Occipital lobe (tissue), 2 donors: ENCODE data around the gene CPNE5. TPM values are rescaled to one million over a fixed set of nuclear protein-coding genes. Genes with fewer than 3 reads are reported as not detected.
"Not testable (repeated sequence)": the region's sequence is repeated elsewhere in the genome, so short reads cannot be mapped to it uniquely, and the experiment has no call there.

ENCODE experiments used
- DNase-seq: peaks from one replicate; lab custom pipeline; 2025; lab: John Stamatoyannopoulos, UW
- total RNA-seq: library from RNA; depleted of rRNA; stranded (reverse); fragments of >200 nt; gene quantifications from one replicate; pipeline ENCODE4 v1.2.3, GENCODE V29; 2014

Gene CPNE5
- total RNA-seq, 1 donor from 2014 or later: 4.8 TPM

DNA sequence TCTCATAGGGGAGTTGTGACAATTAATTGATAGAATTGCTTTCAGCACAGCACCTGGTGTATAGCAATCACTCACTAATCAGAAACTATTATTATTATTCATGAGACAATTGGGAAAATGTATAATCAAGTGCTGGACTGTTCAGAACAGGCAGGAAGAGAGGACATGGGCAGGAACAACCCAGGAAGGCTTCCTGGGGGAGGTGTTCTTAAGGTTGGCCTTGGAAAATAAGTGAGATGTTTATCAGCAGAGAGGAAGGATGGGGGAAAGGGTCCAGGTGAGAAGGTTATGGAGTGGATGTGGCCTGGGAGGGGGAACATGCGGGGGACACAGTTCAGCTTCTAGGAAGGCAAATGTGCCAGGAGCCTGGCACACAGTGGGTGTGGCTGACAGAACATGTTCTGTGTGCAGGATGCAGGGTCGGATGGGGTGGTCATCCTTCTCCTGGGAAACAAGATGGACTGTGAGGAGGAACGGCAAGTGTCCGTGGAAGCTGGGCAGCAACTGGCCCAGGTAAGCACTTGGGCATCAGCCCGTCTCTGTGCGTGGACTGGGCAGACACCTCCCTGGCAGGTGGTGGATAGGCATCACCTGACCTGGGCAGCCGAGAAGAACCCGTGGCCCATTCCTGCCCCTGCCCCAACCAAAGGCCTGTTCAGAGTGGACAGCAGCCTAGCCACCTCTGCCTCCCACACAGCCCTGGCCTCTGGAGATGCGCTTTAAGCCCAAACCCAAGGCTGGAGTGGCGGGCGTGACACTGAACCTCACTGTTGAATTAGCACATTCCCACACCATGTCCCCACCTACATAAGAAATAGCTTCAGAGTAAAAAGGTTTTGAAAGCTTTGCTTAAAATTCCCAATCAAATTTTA lies 110.7 kb downstream of the CPNE5 start:
- DNase-seq: no peak

DNA sequence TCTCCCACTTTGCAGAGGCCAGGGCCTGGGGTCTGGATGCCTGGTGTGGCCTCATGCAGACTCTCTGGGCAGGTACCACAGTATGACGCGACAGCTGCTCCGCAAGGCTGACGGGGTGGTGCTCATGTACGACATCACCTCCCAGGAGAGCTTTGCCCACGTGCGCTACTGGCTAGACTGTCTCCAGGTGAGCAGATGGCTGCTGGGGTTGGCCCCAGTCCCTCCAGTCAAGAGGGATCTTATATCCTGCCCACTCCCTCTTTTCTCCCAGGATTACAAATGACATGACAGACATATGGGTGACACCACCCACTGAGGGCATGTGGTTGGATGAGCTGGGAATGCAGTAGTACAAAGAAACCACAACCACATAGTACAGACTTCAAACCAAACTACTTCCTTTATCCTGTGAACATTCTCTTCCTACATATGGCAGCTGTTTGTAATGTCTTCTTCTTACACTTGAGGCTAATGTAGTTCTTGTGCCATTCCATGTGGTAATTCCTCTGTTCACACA lies 111.7 kb downstream of the CPNE5 start:
- no peak for DNase-seq

DNA sequence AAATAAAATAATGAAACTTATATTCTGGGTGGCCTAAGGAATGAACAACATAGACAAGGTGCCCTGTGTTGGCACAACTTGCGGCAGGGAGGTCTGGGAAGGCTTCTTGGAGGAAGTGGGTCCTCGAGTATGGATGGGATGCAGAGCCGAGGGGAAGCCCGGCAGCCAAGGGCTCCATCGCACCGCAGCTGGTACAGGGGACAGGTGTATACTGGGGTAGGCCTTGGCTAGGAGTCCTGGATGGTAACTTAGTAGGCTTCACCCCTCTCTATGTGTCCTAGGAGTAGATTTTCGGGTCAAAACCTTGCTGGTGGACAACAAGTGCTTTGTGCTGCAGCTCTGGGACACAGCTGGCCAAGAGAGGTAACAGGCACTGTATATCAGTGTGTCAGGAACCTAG lies 113.7 kb downstream of the CPNE5 start:
- no peak for DNase-seq

DNA sequence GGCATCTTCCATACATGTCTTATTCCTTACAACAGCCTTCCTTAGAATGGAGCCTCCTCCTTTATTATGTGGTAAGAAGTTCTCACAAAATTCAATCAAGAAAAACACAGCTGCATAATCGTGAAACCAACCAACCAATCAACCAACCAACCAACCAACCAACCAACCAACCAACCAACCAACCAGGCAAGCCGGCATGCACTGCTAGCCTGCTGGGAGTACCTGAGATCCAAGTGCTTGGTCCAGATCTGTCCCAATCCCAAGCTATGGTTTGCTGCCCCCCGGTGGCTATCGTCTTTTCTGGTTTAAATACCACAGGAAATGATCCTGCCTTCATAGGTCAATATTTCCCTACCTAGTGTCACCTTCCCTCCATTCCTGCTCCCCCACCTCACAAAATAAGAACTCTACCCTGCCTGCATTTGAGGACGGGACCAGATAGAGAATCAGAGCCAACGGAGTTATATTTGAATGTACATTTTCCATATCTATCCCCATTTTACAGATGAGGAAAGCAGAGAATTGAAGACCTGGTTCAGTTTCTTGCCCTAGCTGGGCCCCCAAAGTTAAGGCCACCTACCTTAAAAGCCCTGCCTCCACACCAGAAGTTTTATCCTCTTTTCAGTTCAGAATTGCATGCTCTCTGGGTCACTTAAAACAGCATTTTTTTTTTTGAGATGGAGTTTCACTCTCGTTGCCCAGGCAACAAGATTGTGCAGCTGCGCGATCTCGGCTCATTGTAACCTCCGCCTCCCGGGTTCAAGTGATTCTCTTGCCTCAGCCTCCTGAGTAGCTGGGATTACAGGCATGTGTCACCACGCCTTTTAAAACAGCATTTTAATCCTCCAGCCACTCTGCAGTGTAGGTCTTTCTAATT lies 114.5 kb downstream of the CPNE5 start:
- DNase-seq: peak; percentile 11

DNA sequence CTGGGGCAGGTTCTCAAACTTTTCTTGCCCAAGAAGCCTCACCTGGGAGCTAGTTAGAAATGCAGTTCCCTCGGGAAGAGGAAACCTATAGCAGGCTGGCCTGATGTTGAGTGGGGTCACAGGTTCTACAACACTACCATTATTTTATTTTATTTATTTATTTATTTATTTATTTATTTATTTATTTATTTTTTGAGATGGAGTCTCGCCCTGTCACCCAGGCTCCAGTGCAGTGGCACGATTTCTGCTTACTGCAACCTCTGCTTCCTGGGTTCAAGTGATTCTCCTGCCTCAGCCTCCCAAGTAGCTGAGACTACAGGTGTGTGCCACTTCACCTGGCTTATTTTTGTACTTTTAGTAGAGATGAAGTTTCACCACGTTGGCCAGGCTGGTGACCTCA lies 115.3 kb downstream of the CPNE5 start:
- DNase-seq: not testable (repeated sequence)

DNA sequence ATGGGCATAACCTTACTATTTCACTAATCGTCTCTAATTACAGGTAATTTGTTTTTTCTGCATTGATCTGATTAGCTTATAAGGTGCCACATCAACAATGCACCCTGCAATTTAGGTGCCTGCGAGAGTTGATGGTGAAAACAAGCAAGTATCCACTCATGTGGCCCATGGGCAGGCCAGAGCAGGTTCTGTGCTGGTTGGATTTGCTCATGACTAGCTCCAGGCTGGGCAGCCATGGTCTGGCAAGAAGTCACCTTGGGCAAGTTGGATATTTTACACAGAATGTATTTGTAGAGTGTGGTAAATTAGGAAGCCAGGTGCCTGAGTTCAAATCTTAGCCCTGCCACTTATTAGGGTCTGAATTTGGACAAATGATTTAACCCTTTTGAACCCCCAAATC lies 116.4 kb downstream of the CPNE5 start:
- DNase-seq: no peak

DNA sequence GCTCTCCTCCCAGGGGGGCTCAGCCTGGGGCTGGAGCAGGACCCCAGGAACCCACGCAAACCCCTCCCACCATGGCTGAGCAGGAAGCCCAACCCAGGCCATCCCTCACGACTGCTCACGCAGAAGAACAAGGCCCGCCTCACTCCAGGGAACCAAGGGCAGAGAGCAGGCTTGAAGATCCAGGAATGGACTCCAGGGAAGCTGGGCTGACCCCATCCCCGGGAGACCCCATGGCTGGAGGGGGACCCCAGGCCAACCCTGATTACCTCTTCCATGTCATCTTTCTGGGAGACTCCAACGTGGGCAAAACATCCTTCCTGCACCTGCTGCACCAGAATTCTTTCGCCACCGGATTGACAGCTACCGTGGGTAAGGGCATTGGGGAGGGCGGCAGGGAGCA lies 116.9 kb downstream of the CPNE5 start:
- DNase-seq: no peak

DNA sequence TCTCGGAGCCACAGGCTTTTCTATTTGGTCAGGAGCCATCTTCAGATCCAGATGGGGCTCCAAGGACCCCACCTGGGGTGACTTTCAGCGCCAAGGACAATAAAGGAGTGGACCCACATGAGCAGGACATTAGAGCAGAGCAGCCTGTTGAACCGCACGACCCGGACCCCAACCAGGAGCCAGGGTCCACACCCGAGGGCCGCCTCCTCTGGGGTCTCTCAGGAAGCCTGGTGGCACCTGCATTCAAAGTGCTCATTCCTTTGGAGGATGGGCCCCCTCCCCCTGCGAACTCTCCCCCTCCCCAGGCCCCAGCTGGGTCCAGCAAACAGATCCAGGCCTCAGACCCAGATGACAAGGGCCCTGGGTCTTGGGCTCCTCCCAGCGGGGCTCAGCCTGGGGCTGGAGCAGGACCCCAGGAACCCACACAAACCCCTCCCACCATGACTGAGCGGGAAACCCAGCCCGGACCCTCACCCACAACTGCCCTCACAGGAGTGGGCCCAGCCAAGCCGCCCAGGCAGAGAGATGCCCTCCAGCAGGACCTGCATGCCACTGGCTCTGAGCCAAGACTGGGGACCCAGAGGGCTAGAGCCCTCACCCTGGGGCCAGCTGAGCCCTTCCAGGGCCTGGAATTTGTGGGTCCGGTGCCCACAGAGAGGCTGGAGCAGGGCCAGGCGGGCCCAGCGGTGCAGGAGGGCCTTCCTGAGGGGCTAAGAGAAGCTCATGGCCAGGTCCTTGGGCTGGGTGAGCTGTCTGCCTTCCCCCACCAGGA lies 117.7 kb downstream of the CPNE5 start:
- DNase-seq: no peak

DNA sequence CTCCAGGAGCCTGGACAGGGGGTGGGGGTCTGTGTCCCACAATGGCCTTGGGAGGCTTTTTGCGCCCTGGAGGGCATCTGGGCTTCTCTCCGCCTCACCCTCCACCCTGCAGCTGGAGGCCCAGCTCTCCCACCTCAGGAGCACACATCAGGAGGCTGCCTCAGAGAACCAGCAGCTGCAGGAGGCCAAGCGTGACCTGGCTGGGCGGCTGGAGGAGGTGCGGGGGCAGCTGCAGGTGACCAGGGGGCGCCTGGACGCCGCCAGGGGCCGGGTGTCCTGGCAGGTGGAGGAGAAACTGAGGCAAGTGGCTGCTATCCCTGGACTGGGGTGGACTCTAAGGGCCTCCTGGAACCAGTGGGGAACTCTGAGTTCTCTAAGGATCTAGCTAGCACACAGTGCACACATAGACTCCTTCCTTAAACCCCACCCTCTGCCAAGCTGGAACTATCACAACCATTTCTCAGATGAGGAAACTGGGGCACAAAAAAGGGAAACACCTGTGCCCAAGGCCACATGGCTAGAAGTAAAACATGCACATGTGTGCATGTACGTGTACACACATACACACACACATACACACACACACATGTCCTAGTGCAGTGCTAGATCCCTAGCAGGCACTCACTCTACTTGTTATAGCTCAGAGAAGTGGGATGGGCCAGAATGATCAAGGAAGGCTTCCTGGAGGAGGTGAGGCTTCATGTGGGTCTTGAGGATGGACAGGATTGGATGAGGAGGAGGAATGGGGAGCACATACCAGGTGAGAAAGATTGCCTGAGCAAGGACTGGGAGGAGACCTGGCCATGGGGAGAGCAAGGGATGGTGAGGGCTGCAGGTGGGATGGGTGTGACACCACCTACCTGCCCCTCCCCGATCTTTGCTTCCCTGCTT lies 118.7 kb downstream of the CPNE5 start:
- DNase-seq: no peak

DNA sequence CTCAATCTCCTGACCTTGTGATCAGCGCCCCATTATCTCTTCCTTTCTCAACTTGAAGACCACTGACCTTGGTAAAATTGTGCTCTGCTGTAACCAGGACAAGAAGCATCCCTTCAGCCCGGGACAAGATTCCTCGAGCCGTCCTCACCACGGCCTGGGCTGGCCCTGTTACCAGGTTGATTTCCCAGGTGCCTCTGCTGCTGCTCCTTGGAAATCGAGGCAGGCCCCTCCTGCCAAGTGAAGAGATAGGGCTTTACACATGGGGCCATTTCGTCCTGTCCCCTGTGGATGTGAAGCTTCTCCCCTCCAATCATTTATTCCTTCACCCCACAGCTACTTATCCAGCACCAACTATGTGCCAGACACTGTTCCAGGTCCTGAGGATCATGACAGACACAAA lies 120.1 kb downstream of the CPNE5 start:
- no peak for DNase-seq

DNA sequence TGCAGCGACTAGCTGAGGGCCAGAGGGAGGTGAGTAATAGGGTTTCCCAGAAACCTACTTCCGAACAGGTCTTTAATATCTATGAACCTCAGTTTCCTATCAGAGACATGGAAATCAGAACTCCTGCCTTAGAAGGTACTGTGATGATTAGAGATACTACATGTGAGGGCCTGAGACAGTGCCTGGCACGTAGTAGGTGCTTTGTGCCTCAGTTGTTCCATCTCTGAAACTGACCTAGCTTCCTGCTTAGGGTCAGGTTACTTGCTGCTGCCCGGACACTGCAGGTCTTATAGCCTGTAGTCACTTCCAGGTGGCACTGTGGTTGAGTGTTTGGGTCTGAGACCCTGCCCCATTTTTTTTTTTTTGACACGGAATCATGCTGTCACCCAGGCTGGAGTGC lies 120.7 kb downstream of the CPNE5 start:
- no peak for DNase-seq

DNA sequence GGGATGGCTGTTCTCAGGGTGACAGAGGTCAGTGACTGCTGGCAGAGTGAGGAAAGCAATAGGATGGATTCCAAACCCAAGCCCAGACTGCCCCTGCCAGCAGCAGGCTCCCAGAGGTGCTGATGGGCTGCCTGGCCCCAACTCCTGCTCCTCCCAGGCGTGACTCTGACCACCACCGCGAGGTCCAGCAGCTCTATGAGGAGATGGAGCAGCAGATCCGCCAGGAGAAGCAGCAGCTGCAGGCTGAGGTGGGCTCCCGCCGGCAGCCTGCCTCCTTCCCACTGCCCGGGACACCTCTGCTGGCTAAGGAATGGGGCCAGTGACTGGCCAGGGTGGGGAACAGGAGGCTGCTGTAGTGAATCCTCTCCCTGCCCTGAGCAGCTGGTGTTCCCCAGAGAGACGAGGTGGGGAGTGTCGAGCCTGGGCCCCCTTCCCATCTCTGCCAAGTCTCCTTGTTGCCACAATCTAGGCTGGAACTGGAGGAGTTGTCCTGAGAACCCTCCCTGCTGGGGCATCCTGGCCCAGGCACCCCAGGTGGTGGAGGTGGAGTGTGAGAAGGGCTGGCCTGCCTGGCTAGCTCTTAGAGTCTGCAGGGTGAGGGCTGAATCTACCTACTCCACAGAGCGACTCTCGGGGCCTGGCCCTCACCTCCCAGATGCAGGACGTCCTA lies 121.2 kb downstream of the CPNE5 start:
- DNase-seq: no peak

DNA sequence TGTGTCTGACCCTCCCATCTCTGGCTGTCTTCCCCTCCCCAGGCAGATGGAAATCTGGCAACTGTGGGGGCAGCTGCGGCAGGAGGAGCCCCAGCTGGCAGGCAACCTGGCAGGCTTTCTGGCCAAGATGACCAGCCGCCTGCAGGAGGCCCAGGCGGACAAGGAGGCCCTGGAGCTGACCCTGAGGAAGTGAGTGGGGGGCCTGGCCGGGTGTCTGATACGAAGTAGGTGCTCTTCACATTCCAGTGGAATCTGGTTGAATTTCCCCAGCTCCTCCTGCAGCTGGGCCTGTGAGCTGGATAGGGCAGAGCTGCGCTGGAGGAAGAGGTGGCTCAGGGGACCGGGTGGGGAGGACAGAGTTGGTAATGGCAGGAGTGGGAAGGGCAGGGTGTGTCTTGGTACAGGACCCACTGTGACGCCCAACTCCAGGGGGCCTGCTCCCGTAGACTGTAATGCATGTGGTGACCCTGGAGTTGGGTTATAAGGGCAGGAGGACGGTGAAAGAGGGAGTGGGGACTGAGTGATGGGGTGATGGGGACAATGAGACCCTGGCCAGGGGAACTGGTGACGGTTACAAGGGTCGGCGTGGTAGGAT lies 121.9 kb downstream of the CPNE5 start:
- DNase-seq: no peak

DNA sequence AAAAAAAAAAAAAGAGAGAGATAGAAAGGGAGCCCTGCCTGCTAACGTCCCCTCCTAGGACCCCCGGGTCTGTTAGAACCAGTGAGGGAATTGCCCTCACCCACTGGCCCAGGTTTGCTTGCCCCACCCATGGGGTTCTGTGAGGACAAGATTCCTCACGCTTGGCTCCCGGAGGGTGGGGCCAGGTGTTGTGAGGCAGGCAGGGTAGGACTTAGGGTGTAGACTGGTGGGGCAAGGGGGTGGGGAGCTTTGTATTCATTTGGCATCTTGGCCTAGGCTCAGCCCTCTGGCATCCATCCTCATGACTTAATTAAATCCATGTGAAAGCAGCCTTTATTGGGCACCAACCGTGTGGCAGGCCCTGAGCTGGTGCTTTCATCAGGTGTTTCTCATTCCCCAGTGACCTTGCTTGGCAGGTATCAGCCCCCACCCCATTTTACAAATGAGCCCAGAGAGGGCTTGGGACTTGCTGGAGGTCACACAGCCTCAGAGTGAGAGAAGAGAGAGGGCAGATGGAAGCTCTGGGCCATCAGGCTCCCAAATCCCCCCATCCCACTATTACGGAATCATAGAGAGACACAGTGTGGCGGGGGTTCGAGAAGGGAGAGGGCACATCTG lies 122.7 kb downstream of the CPNE5 start:
- no peak for DNase-seq

DNA sequence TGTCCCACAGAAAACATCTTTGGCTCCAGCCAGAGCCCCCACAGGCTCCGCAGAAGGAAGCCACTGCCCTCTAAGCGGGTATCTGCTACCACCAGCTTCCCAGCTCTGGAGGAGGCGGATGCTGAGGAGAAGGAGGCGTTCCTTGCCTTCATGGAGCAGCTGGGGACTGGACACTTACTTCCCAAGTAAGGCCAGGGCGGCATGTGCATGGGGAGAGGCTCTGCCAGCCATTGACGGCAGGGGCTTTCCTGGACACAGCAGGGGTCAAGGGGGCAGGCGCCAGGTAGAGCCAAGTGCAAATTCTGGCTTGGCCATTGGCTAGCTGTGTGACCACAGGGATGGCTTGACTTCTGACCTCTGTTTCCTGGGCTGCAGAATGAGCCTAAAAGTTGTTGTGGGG lies 123.8 kb downstream of the CPNE5 start:
- DNase-seq: no peak

DNA sequence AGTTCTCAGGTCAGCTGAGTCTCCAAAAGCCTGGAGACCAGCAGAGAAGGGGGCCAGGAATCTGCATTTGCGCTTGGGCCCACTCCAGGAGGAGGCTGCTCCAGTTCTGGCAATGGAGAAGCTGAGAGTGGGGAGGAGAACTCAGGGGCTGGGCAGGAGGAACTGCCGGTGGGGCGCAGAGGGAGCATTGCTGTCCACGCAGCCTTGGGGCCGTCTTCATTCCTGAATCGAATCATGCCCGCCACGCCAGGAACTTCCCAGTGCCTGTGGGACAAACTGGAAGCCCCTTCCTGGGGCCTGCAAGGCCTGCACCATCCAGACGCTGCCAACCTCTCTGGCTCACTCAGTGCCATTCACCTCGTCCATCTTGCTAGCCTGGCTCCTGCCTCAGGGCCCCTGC lies 124.7 kb downstream of the CPNE5 start:
- DNase-seq: no peak

DNA sequence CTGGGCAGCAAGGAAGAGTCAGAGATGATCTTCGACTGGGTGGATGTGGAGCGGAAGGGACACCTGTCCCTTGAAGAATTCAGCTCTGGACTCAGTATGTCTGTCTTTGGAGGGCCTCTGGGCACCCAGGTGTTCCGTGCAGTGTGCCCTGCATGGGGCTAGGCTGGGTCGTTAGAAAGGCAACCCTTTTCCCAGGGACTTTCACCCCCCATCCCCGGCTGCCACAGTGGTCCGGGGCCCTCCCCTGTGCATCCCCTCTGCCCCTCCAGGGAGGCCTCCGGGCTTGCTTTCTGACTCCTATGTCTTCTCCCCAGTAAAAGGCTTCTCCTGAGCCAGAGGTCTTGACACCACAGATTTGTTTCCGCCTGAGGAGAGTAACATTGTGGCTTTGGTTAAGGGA lies 125.4 kb downstream of the CPNE5 start:
- no peak for DNase-seq

DNA sequence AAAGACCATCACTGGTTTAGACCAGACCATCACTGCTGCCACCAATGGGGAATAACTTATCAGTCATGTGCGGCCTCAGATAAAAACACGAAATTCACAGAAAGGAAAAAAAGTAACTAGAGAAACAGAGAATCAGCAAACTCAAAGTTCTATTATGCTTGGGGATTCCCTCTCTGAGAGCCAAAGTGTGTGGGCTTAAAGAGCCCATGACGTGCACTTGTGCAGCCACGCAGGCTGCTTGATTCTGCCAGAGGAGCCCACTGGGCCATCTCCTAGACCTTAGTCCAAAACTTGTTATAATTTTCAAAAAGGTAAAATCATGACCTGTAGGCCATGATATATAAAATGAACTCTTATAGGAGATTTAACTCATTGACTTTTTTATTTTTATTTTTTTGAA lies 126.4 kb downstream of the CPNE5 start:
- DNase-seq: no peak

DNA sequence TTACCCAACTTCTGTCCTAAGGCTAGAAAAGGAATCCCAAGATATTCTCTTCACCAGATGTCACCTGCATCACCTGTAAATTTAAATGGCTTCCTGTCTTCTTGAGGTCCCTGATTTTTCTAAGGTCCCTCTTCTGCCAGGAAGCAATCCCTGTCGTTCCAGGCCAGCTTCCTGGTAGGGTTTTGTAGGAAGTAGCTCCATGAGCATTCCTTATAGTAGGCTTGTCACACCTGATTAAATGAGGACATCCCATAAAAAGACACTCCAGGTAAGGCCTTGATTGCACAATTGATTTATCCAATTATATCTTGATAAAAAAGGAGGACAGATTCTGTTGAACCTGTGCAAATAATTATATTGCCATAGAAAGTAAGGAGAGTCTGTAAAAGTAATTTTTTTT lies 132.9 kb downstream of the CPNE5 start:
- DNase-seq: no peak
